Measurements from ENCODE around the gene SRCAP. TPM values are rescaled to one million over a fixed set of nuclear protein-coding genes. Genes with fewer than 3 reads are reported as not detected.
"Not testable (repeated sequence)": the region's sequence is repeated elsewhere in the genome, so short reads cannot be mapped to it uniquely, and the experiment has no call there.

SRCAP gene
- polyA plus RNA-seq, 1 donor (not counting 4 experiments of a cell fraction or from before 2014, with no cell fraction given), result 1.4 TPM

- dilution Hi-C loops (cut with MboI; ENCODE audit: extremely low pct_ligation_motif_present, low sequenced_read_pairs), result no loop called here
- peaks cover 12% of the 10 kb centered on the region for H3K4me1 ChIP-seq (ENCODE audit: control insufficient read depth, extremely low read depth, insufficient read depth, low read length)
- no peak for DNase-seq (ENCODE audit: low read depth, low spot score)
- H3K36me3 ChIP-seq (ENCODE audit: control insufficient read depth in 2 of 2, extremely low read depth in 1 of 2, insufficient read depth in 2 of 2, low read length in 2 of 2), result peaks cover 22 to 25% of the 10 kb centered on the region in 2 experiments
- no peaks in the 10 kb centered on the region for H3K9me3 ChIP-seq (ENCODE audit: control insufficient read depth, low read depth, low read length)
- H3K9ac ChIP-seq (ENCODE audit: control insufficient read depth, extremely low read depth, insufficient read depth, low read length), result no peak overlapping the region
- H4K20me1 ChIP-seq (ENCODE audit: control insufficient read depth, extremely low read depth, insufficient read depth, low read length), result no peaks in the 10 kb centered on the region
- H3K9me1 ChIP-seq (ENCODE audit: control insufficient read depth, extremely low read depth, insufficient read depth, low read length), result no peaks in the 10 kb centered on the region
- no peak for FAIRE-seq
- no peak overlapping the region for H2AFZ ChIP-seq (ENCODE audit: control insufficient read depth, low read length)
- no peak overlapping the region for H3K4me2 ChIP-seq (ENCODE audit: control insufficient read depth, extremely low read depth, insufficient read depth, low read depth, low read length)
- no peak for TF ChIP-seq CTCF (optimal IDR thresholded peaks at IDR 0.05 in 1 of 3, IDR thresholded peaks at IDR 0.05 in 1 of 3, conservative IDR thresholded peaks at IDR 0.05 in 1 of 3; ENCODE audit: extremely low read depth in 1 of 3, insufficient read depth in 2 of 3, low read length in 3 of 3)
- TF ChIP-seq EZH2 (IDR thresholded peaks at IDR 0.05; ENCODE audit: low read length), result no peak
- no peak overlapping the region for H3K4me3 ChIP-seq (ENCODE audit: control insufficient read depth in 2 of 3, extremely low read depth in 1 of 3, insufficient read depth in 2 of 3, low read depth in 1 of 3, low read length in 3 of 3)
- no peak overlapping the region for H3K27ac ChIP-seq (ENCODE audit: control insufficient read depth, insufficient read depth, low read length)
- H3K27me3 ChIP-seq (ENCODE audit: control insufficient read depth, extremely low read depth, insufficient read depth, low read length), result no peaks in the 10 kb centered on the region
- H3K79me2 ChIP-seq (ENCODE audit: control insufficient read depth, insufficient read depth, low read length), result peaks cover 40% of the 10 kb centered on the region
Observed at GRCh38 chr16:30700971-30701370, 2.0 kb downstream of the SRCAP start.

GRCh38 chr16:30703071-30703470 is 4.1 kb downstream of the SRCAP start:
- H3K27ac ChIP-seq (ENCODE audit: control insufficient read depth, insufficient read depth, low read length); H3K9ac ChIP-seq (ENCODE audit: control insufficient read depth, extremely low read depth, insufficient read depth, low read length); DNase-seq (ENCODE audit: low read depth, low spot score); dilution Hi-C loops (cut with MboI; ENCODE audit: extremely low pct_ligation_motif_present, low sequenced_read_pairs); H3K4me3 ChIP-seq (ENCODE audit: control insufficient read depth in 2 of 3, extremely low read depth in 1 of 3, insufficient read depth in 2 of 3, low read depth in 1 of 3, low read length in 3 of 3); H4K20me1 ChIP-seq (ENCODE audit: control insufficient read depth, extremely low read depth, insufficient read depth, low read length); FAIRE-seq; H3K9me1 ChIP-seq (ENCODE audit: control insufficient read depth, extremely low read depth, insufficient read depth, low read length); H3K4me1 ChIP-seq (ENCODE audit: control insufficient read depth, extremely low read depth, insufficient read depth, low read length); H3K4me2 ChIP-seq (ENCODE audit: control insufficient read depth, extremely low read depth, insufficient read depth, low read depth, low read length); H3K9me3 ChIP-seq (ENCODE audit: control insufficient read depth, low read depth, low read length); H3K27me3 ChIP-seq (ENCODE audit: control insufficient read depth, extremely low read depth, insufficient read depth, low read length); H2AFZ ChIP-seq (ENCODE audit: control insufficient read depth, low read length): not testable (repeated sequence)
- Histone ChIP-seq H3K79me2 (ENCODE audit: control insufficient read depth, insufficient read depth, low read length) (peaks cover 43% of the 10 kb centered on the region), H3K36me3 (ENCODE audit: control insufficient read depth in 2 of 2, extremely low read depth in 1 of 2, insufficient read depth in 2 of 2, low read length in 2 of 2) (peaks cover 38 to 40% of the 10 kb centered on the region in 2 experiments)

- peaks cover 6% of the 10 kb centered on the region for H3K4me1 ChIP-seq (ENCODE audit: control insufficient read depth, extremely low read depth, insufficient read depth, low read length)
- H3K4me3 ChIP-seq (ENCODE audit: control insufficient read depth in 2 of 3, extremely low read depth in 1 of 3, insufficient read depth in 2 of 3, low read depth in 1 of 3, low read length in 3 of 3), result no peak overlapping the region
- no peak overlapping the region for H3K27ac ChIP-seq (ENCODE audit: control insufficient read depth, insufficient read depth, low read length)
- no peaks in the 10 kb centered on the region for H3K27me3 ChIP-seq (ENCODE audit: control insufficient read depth, extremely low read depth, insufficient read depth, low read length)
- no peaks in the 10 kb centered on the region for H3K9me3 ChIP-seq (ENCODE audit: control insufficient read depth, low read depth, low read length)
- no peak overlapping the region for H3K9ac ChIP-seq (ENCODE audit: control insufficient read depth, extremely low read depth, insufficient read depth, low read length)
- DNase-seq (ENCODE audit: low read depth, low spot score), result no peak
- H3K79me2 ChIP-seq (ENCODE audit: control insufficient read depth, insufficient read depth, low read length), result peaks cover 42% of the 10 kb centered on the region
- TF ChIP-seq CTCF (optimal IDR thresholded peaks at IDR 0.05 in 1 of 3, IDR thresholded peaks at IDR 0.05 in 1 of 3, conservative IDR thresholded peaks at IDR 0.05 in 1 of 3; ENCODE audit: extremely low read depth in 1 of 3, insufficient read depth in 2 of 3, low read length in 3 of 3) (no peak), EZH2 (IDR thresholded peaks at IDR 0.05; ENCODE audit: low read length) (no peak)
- dilution Hi-C loops (cut with MboI; ENCODE audit: extremely low pct_ligation_motif_present, low sequenced_read_pairs), result no loop called here
- FAIRE-seq, result no peak
- H3K4me2 ChIP-seq (ENCODE audit: control insufficient read depth, extremely low read depth, insufficient read depth, low read depth, low read length), result no peak overlapping the region
- no peak overlapping the region for H2AFZ ChIP-seq (ENCODE audit: control insufficient read depth, low read length)
- H3K36me3 ChIP-seq (ENCODE audit: control insufficient read depth in 2 of 2, extremely low read depth in 1 of 2, insufficient read depth in 2 of 2, low read length in 2 of 2), result peaks cover 41 to 43% of the 10 kb centered on the region in 2 experiments
- no peaks in the 10 kb centered on the region for H4K20me1 ChIP-seq (ENCODE audit: control insufficient read depth, extremely low read depth, insufficient read depth, low read length)
- H3K9me1 ChIP-seq (ENCODE audit: control insufficient read depth, extremely low read depth, insufficient read depth, low read length), result no peaks in the 10 kb centered on the region
Observed at GRCh38 chr16:30703971-30704370, 5.0 kb downstream of the SRCAP start.

Data from keratinocyte (primary cell).